Type B pancreatic cell (in vitro differentiated cells): ENCODE data around the gene FOXB1. TPM values are rescaled to one million over a fixed set of nuclear protein-coding genes. Genes with fewer than 3 reads are reported as not detected.

Experiments
- DNase-seq: peaks from one replicate; pipeline ENCODE4 v3.0.0; 2021; ENCODE audit warnings: mixed read lengths; ENCODE audit not compliant: unreplicated experiment; ENCODE audit errors: extremely low spot score
- H3K27ac Mint-ChIP-seq: 2 replicates; pipeline ENCODE4 v1.8.0; 2021; ENCODE audit warnings: mild to moderate bottlenecking, mixed read lengths
- H3K27me3 Mint-ChIP-seq: 2 replicates; pipeline ENCODE4 v1.8.0; 2021; ENCODE audit warnings: mixed read lengths
- H3K36me3 Mint-ChIP-seq: 2 replicates; pipeline ENCODE4 v1.8.0; 2021; ENCODE audit warnings: mixed read lengths
- H3K4me1 Mint-ChIP-seq: one replicate; pipeline ENCODE4 v1.8.0; 2021; ENCODE audit warnings: mixed read lengths; ENCODE audit not compliant: unreplicated experiment
- H3K4me3 Mint-ChIP-seq: 2 replicates; pipeline ENCODE4 v1.8.0; 2021; ENCODE audit warnings: mild to moderate bottlenecking, mixed read lengths
- H3K9me3 Mint-ChIP-seq: 2 replicates; pipeline ENCODE4 v1.8.0; 2021; ENCODE audit warnings: mixed read lengths
- CTCF ChIP-seq: fragments of 200-600 bp; sonication (generic); conservative IDR thresholded peaks from 2 replicates; pipeline ENCODE4 v1.5.0; 2021; ENCODE audit warnings: antibody characterized with exemption, mild to moderate bottlenecking
- total RNA-seq: library from RNA; stranded (reverse); gene quantifications from 2 replicates; pipeline ENCODE4 v1.2.1, GENCODE V29; 2021; ENCODE audit warnings: low replicate concordance

FOXB1 gene
- total RNA-seq, 1 donor from 2014 or later, result 0.60 TPM

DNA sequence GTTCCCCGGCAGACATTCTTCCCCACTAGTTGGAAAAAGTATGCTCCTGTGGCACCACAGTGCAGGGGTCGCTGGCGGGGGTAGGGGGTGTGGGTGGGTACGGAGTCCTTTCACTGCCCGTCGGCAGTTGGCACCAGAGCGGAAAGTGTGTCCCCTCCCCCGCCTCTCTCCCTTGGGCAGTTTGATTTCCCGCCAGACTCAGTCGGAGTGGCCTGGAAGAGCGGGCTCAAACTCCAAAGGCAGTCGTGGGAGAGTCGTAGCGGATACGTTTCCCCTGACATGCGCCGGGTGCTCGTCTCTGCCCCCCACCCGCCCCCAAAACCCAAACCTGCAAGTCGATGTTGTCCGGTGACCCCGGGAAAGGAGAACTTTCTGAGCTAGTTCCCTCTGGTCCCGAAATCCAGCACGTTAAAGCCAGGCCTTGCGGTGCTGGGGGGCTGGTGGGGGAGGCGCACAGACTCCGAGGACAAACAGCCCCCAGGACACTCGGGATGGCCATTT lies 4.4 kb upstream of the FOXB1 start:
- H3K9me3 Mint-ChIP-seq, result no peaks in the 10 kb centered on the region
- peaks cover 99% of the 10 kb centered on the region for H3K27me3 Mint-ChIP-seq
- peak overlapping the region; percentile 39 for H3K4me3 Mint-ChIP-seq
- H3K27ac Mint-ChIP-seq, result no peak overlapping the region
- DNase-seq, result no peak
- TF ChIP-seq CTCF, result no peak
- H3K4me1 Mint-ChIP-seq, result peaks cover 10% of the 10 kb centered on the region
- peaks cover under 1% of the 10 kb centered on the region for H3K36me3 Mint-ChIP-seq

GRCh38 chr15:60000113-60000823 lies 3.8 kb upstream of the FOXB1 start:
- Mint-ChIP-seq H3K36me3 (no peaks in the 10 kb centered on the region), H3K9me3 (no peaks in the 10 kb centered on the region), H3K4me3 (peak overlapping the region; percentile 26), H3K27ac (peak overlapping the region; percentile 39), H3K4me1 (peaks cover 9% of the 10 kb centered on the region), H3K27me3 (peaks cover 99% of the 10 kb centered on the region)
- TF ChIP-seq CTCF, result peak; percentile 50
- DNase-seq, result no peak

DNA sequence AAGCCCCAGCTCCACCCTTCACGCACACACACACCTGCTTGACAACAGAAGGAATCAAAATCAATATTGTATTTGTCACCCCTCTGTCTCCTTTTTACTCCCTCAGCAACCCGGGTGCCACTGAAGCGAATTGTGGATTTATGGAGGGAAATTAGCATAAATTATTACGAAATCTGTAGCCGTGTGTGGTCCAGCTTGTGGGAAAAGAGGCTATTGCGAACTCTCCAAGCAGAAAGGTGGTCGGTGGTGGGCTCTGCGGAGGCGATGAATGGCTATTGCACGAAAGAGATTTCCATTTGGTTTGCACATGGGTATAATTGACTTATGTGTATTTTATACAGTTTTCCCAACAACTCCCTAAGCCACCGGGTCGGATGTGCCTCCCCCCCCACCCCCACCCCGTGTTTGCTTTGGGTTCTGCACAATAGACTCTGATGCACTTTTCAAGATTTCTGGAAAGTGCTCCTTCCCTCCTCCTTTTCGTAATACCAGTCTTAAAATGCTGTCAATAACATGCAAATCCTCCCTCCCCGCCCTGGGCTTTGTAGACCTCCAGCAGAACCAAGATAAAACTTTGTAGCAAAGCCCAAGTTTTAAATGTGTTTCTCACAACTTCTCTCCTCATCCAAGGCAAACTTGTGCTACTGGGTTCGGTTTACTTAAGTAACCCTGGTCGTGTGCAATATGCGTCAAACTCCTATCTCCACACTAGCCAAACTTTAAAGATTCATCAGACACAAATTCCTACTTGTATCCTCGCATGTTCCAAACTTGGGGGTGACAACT lies 3.1 kb upstream of the FOXB1 start:
- H3K4me3 Mint-ChIP-seq, result peak overlapping the region; percentile 26
- H3K36me3 Mint-ChIP-seq, result no peaks in the 10 kb centered on the region

GRCh38 chr15:60001610-60002527 lies 2.2 kb upstream of the FOXB1 start:
- Mint-ChIP-seq H3K27me3 (peaks cover 99% of the 10 kb centered on the region), H3K4me3 (peak overlapping the region; percentile 49), H3K36me3 (no peaks in the 10 kb centered on the region), H3K9me3 (no peaks in the 10 kb centered on the region), H3K4me1 (peaks cover 16% of the 10 kb centered on the region), H3K27ac (no peak overlapping the region)
- no peak for DNase-seq
- no peak for TF ChIP-seq CTCF

More for the DNA sequence above, 3.1 kb upstream of the FOXB1 start:
- Mint-ChIP-seq H3K27ac (no peak overlapping the region), H3K9me3 (no peaks in the 10 kb centered on the region), H3K4me1 (peaks cover 13% of the 10 kb centered on the region), H3K27me3 (peaks cover 99% of the 10 kb centered on the region)
- no peak for TF ChIP-seq CTCF
- no peak for DNase-seq

- no peaks in the 10 kb centered on the region for H3K9me3 Mint-ChIP-seq
- peaks cover 16% of the 10 kb centered on the region for H3K4me1 Mint-ChIP-seq
- no peaks in the 10 kb centered on the region for H3K36me3 Mint-ChIP-seq
- peak overlapping the region; percentile 27 for H3K4me3 Mint-ChIP-seq
- peaks cover 99% of the 10 kb centered on the region for H3K27me3 Mint-ChIP-seq
- no peak for TF ChIP-seq CTCF
- H3K27ac Mint-ChIP-seq, result no peak overlapping the region
- no peak for DNase-seq
Measured at GRCh38 chr15:60002528-60003218, 1.4 kb upstream of the FOXB1 start.
